Upper lobe of left lung (tissue), 6 donors: ENCODE measurements around the gene GAST. TPM values are rescaled to one million over a fixed set of nuclear protein-coding genes. Genes with fewer than 3 reads are reported as not detected.

Source experiments
- ATAC-seq, 2 donors: fragments of 200-7000 bp; cut with Tn5 transposase; one replicate each; pipeline ENCODE4 v1.9.1; 2022; ENCODE audit warnings: mild to moderate bottlenecking in 2 of 2, moderate library complexity in 2 of 2; ENCODE audit not compliant: low FRiP score in 2 of 2
- DNase-seq, 2 donors: peaks; one replicate each; pipeline ENCODE4 v3.0.0-alpha.2; 2019 to 2020
- H3K27ac ChIP-seq, 4 donors: fragments of 200-600 bp; sonication (generic); one replicate each; pipeline ENCODE4 v1.5.1; 2016 to 2019
- H3K27me3 ChIP-seq, 4 donors: fragments of 200-600 bp; sonication (generic); one replicate each; pipeline ENCODE4 v1.5.1; 2017 to 2019
- H3K36me3 ChIP-seq, 4 donors: fragments of 200-600 bp; sonication (generic); one replicate each; pipeline ENCODE4 v1.5.1; 2016 to 2019
- H3K4me1 ChIP-seq, 4 donors: fragments of 200-600 bp; sonication (generic); one replicate each; pipeline ENCODE4 v1.5.1; 2018 to 2019
- H3K4me3 ChIP-seq, 4 donors: fragments of 200-600 bp; sonication (generic); one replicate each; pipeline ENCODE4 v1.5.1; 2017 to 2019; ENCODE audit warnings: mild to moderate bottlenecking in 2 of 4, moderate library complexity in 1 of 4
- H3K9me3 ChIP-seq, 4 donors: fragments of 200-600 bp; sonication (generic); one replicate each; pipeline ENCODE4 v1.5.1; 2018 to 2019
- EP300 ChIP-seq, 4 donors: sonication (generic); formaldehyde crosslinking; IDR thresholded peaks; one replicate each; pipeline ENCODE4 v1.5.1; 2017; ENCODE audit warnings: antibody characterized with exemption in 4 of 4, control low read depth in 2 of 4
- POLR2A ChIP-seq, 4 donors: fragments of 450-650 bp; IDR thresholded peaks; one replicate each; pipeline ENCODE4 v1.5.1; 2016 to 2017; ENCODE audit warnings: antibody characterized with exemption in 4 of 4, mild to moderate bottlenecking in 2 of 4
- POLR2AphosphoS5 ChIP-seq, 2 donors: sonication (generic); formaldehyde crosslinking; IDR thresholded peaks; one replicate each; pipeline ENCODE4 v1.5.1; 2017; ENCODE audit warnings: antibody characterized with exemption in 2 of 2
- WGBS, 2 donors: methylation state at CpG; one replicate each; pipeline ENCODE4 v1.1.5; 2017 to 2018; 5-methylcytosine and 5-hydroxymethylcytosine counted together
- total RNA-seq, 6 donors: library from RNA; depleted of rRNA in 4 of 6; stranded (reverse); fragments of >200 nt in 4 of 6; gene quantifications; one replicate each; pipeline versions ENCODE4 v1.1.0 to v1.2.1, GENCODE V29; 2016 to 2021
- TF ChIP-seq, protein P1 (sequence below), 6 experiments: fragments of 450-650 bp in 4 of 6; fragments of 200-600 bp in 2 of 6; sonication (generic) in 2 of 6; IDR thresholded peaks; one replicate each; pipeline ENCODE4 v1.5.1; 2016 to 2019; ENCODE audit warnings: antibody characterized with exemption in 6 of 6
- donor health status: DM: no; HTN: no; CAD: no; lungs with moderate emphysema.
- donor health status: DM: no; HTN: yes; CAD: no; lungs with severe emphysema.

Gene GAST
- total RNA-seq, 6 donors from 2014 or later = not detected

DNA sequence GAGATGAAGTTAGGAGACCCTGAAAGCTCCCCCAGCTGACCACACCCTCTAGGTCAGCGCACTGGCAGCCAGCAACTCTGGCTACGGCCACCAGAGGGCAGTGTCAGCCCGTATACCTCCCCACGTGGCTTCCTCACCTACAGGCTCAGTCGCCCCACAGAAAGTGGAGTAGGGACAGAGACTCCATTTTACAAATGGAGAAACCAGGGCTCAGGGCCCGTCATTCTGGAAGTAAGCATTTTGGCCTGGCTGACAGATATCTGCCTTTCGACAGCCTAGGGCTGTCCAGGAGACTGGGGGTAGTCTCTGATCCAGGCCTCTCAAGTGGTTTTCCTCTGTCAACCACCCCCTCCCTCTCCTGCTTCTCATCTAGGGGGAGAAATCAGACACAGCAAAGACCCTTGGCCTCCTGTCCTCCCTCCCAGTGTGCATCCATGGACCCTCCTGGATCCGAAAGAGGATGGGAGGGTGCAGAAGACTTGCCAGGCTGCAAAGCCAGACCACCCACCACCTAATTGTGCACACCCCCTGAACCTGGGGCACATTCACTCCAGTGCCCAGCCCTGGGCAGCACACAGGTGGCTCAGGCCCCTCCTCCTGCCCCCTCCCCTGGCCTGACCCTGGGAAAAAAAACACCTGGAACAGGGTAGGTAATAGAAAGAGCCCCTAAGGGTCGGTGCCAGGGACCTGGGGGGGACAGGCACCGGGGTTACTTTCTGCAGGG lies 26.1 kb downstream of the GAST start:
- 41 to 51% methylated on average over 6 to 8 of the region's 10 CpGs for WGBS, 2 donors
- H3K36me3 ChIP-seq = no peaks in the 10 kb centered on the region
- ATAC-seq = peak; percentile 90
- TF ChIP-seq EP300 (IDR thresholded peaks at IDR 0.05) (no peak), POLR2AphosphoS5 (IDR thresholded peaks at IDR 0.05) (no peak), POLR2A (IDR thresholded peaks at IDR 0.05) (no peak)
- TF ChIP-seq, protein P1, sequence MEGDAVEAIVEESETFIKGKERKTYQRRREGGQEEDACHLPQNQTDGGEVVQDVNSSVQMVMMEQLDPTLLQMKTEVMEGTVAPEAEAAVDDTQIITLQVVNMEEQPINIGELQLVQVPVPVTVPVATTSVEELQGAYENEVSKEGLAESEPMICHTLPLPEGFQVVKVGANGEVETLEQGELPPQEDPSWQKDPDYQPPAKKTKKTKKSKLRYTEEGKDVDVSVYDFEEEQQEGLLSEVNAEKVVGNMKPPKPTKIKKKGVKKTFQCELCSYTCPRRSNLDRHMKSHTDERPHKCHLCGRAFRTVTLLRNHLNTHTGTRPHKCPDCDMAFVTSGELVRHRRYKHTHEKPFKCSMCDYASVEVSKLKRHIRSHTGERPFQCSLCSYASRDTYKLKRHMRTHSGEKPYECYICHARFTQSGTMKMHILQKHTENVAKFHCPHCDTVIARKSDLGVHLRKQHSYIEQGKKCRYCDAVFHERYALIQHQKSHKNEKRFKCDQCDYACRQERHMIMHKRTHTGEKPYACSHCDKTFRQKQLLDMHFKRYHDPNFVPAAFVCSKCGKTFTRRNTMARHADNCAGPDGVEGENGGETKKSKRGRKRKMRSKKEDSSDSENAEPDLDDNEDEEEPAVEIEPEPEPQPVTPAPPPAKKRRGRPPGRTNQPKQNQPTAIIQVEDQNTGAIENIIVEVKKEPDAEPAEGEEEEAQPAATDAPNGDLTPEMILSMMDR (IDR thresholded peaks at IDR 0.05) = peak; percentile 93 to 99 (median 97)
- H3K4me3 ChIP-seq = no peak overlapping the region
- peaks cover 2 to 26% (median 20%) of the 10 kb centered on the region in 4 donors for H3K27me3 ChIP-seq
- H3K27ac ChIP-seq = no peak overlapping the region
- H3K9me3 ChIP-seq = no peaks in the 10 kb centered on the region
- peak; percentile 81 to 90 for DNase-seq
- H3K4me1 ChIP-seq = peaks cover 17 to 31% (median 20%) of the 10 kb centered on the region in 4 donors

GRCh38 chr17:41738801-41739112 lies 26.6 kb downstream of the GAST start:
- Histone ChIP-seq H3K36me3 (no peaks in the 10 kb centered on the region), H3K9me3 (no peaks in the 10 kb centered on the region), H3K4me1 (peaks cover 15 to 26% (median 17%) of the 10 kb centered on the region in 4 donors), H3K27me3 (peaks cover 2 to 22% (median 16%) of the 10 kb centered on the region in 4 donors), H3K4me3 (no peak overlapping the region), H3K27ac (no peak overlapping the region)
- TF ChIP-seq POLR2AphosphoS5 (IDR thresholded peaks at IDR 0.05) = no peak
- no peak for TF ChIP-seq POLR2A (IDR thresholded peaks at IDR 0.05)
- TF ChIP-seq EP300 (IDR thresholded peaks at IDR 0.05) = no peak
- TF ChIP-seq, protein P1 (IDR thresholded peaks at IDR 0.05) = no peak
- no peak for ATAC-seq
- WGBS, 2 donors = 93 to 99% methylated on average over 5 of the region's 5 CpGs
- no peak for DNase-seq

DNA sequence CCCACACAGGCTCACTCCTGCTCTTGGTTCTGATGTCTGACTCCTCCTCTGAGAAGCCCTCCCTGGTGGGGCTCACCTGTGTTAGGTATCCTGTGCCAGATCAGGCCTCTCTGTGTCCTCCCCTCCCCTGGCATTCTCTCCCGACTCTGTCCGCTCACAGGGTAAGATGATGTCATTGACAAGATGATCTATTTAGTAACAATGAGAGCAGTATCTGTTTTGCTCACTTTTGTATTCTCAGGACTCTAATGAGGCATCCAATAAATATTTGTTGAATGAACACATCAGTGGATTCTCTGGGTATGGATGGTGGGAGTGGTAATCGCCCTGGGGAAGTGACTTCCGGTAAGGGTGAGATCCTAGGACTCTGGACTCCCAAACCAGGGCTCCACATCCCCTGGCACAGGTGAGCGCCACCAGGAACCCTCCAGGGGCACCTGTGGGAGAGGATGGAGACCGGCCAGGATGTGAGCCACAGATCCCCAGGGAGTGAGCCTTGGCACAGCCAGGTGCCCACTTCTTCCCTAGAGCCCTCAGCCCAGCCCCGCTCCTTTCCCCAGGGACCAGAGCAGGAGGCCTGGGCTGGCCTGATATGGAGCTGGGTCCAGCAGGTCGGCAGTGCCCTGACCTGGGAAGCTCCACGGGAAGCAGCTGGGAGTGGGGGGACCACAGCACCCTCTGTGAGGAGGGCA lies 27.7 kb downstream of the GAST start:
- DNase-seq (no peak), ATAC-seq (no peak)
- no peak for TF ChIP-seq EP300 (IDR thresholded peaks at IDR 0.05)
- TF ChIP-seq POLR2AphosphoS5 (IDR thresholded peaks at IDR 0.05) = no peak
- TF ChIP-seq, protein P1 (IDR thresholded peaks at IDR 0.05) = no peak
- no peak for TF ChIP-seq POLR2A (IDR thresholded peaks at IDR 0.05)
- no peaks in the 10 kb centered on the region for H3K9me3 ChIP-seq
- 76 to 81% methylated on average over 4 to 9 of the region's 9 CpGs for WGBS, 2 donors
- H3K4me1 ChIP-seq = peaks cover 4 to 16% (median 7%) of the 10 kb centered on the region in 4 donors
- H3K27me3 ChIP-seq = peaks cover 2 to 11% (median 6%) of the 10 kb centered on the region in 4 donors
- H3K36me3 ChIP-seq = no peaks in the 10 kb centered on the region
- no peak overlapping the region for H3K4me3 ChIP-seq
- no peak overlapping the region for H3K27ac ChIP-seq

DNA sequence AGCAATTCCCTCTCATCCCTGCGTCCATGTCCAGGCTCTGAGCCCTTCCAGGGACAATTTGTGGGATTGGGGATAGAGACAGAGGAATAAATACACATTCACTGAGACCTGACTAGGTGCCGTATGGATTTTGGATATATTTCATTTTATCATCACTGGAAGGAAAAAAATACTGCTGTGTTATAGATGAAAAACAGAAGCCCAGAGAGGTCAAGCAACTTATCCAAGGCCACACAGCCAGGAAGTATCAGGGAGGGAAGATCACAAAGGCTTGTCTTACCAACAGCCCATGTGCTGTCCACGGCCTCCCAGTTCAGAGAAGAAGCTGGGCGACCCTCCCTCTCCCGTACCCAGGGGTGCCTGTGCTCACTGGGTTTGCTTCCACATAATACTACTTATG lies 28.4 kb downstream of the GAST start:
- DNase-seq = no peak
- WGBS, 2 donors = 90 to 93% methylated on average over 5 of the region's 5 CpGs
- ATAC-seq = no peak
- peaks cover 0 to 10% (median 2%) of the 10 kb centered on the region in 4 donors for H3K4me1 ChIP-seq
- peaks cover 0 to 6% (median 3%) of the 10 kb centered on the region in 4 donors for H3K27me3 ChIP-seq
- no peaks in the 10 kb centered on the region for H3K36me3 ChIP-seq
- no peak overlapping the region for H3K27ac ChIP-seq
- no peaks in the 10 kb centered on the region for H3K9me3 ChIP-seq
- TF ChIP-seq EP300 (IDR thresholded peaks at IDR 0.05) = no peak
- TF ChIP-seq, protein P1 (IDR thresholded peaks at IDR 0.05) = no peak
- no peak for TF ChIP-seq POLR2AphosphoS5 (IDR thresholded peaks at IDR 0.05)
- no peak for TF ChIP-seq POLR2A (IDR thresholded peaks at IDR 0.05)
- no peak overlapping the region for H3K4me3 ChIP-seq
